Measurements from ENCODE around the gene NTMT2.

NTMT2 gene

DNA sequence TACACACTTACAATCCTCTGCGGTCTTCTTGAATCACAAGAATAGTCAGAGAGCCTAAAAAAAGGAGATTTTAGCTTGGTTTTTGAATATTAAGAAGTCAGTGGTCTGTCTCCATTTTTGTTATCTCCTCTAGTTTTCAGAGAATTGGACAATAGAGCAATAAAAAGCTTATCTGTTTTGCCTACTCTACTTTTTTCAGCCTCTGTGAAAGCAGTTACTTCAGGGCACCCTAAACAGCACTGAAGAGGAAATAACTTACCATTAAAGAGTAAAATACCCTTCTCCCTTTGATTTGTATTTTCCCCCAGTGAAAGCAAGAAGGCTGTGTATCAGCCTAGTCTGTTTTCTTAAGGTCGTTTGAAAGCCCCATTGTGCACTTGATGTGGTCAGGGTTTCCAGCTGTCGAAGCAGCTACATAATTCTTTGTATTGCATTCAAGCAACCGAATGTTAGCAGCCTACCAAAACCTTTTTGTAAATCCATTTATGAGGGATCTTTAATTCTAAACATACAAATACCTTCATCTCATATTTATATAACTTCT lies 1.0 kb downstream of the NTMT2 start:
- ATAC-seq: no peak
- no peak for TF ChIP-seq GLIS3 (CRISPR knock-in tag; IDR thresholded peaks at IDR 0.05)
- TF ChIP-seq PPARA (CRISPR knock-in tag; IDR thresholded peaks at IDR 0.05; ENCODE audit: borderline replicate concordance): no peak
- no peak for TF ChIP-seq TOX (CRISPR knock-in tag; IDR thresholded peaks at IDR 0.05; ENCODE audit: borderline replicate concordance)
- TF ChIP-seq ZFP30 (CRISPR knock-in tag; IDR thresholded peaks at IDR 0.05): no peak
- TF ChIP-seq ZFP3 (CRISPR knock-in tag; IDR thresholded peaks at IDR 0.05): no peak
- TF ChIP-seq ZNF565 (CRISPR knock-in tag; conservative IDR thresholded peaks at IDR 0.05; ENCODE audit: low read depth): no peak
- TF ChIP-seq ZNF8 (CRISPR knock-in tag; IDR thresholded peaks at IDR 0.05): no peak
- TF ChIP-seq ISL1 (CRISPR knock-in tag; IDR thresholded peaks at IDR 0.05): no peak
- no peak for TF ChIP-seq ESRRG (CRISPR knock-in tag; IDR thresholded peaks at IDR 0.05)

DNA sequence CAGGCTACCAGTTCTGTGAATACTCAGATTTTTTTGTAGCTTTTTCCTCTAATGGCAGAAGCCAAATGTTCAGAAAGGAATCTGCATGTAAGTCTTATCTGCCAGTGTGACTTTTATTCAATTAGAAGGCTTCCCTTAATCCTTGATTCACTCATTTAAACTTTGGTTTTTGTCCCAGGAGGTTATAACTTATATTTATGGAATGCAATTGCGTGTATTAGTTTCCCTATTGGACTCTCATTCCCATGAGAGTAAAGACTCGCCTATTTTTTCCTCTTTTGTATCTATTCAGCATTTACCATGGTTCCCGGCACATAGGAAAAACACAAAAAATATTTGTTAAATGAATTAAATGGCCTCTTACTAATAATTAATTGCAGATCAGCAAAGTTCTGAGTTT lies 3.5 kb downstream of the NTMT2 start:
- TF ChIP-seq ISL1 (CRISPR knock-in tag; IDR thresholded peaks at IDR 0.05) (no peak), ZNF70 (CRISPR knock-in tag; IDR thresholded peaks at IDR 0.05) (no peak), ZNF565 (CRISPR knock-in tag; conservative IDR thresholded peaks at IDR 0.05; ENCODE audit: low read depth) (no peak), ZNF8 (CRISPR knock-in tag; IDR thresholded peaks at IDR 0.05) (no peak), PPARA (CRISPR knock-in tag; IDR thresholded peaks at IDR 0.05; ENCODE audit: borderline replicate concordance) (no peak), GLIS3 (CRISPR knock-in tag; IDR thresholded peaks at IDR 0.05) (no peak), ZFP3 (CRISPR knock-in tag; IDR thresholded peaks at IDR 0.05) (no peak), ESRRG (CRISPR knock-in tag; IDR thresholded peaks at IDR 0.05) (no peak), PATZ1 (CRISPR knock-in tag; IDR thresholded peaks at IDR 0.05; ENCODE audit: borderline replicate concordance) (no peak), TOX (CRISPR knock-in tag; IDR thresholded peaks at IDR 0.05; ENCODE audit: borderline replicate concordance) (no peak), OSR1 (CRISPR knock-in tag; IDR thresholded peaks at IDR 0.05) (no peak), POU6F1 (CRISPR knock-in tag; IDR thresholded peaks at IDR 0.05; ENCODE audit: borderline replicate concordance, low read depth) (no peak), CSRNP3 (CRISPR knock-in tag; IDR thresholded peaks at IDR 0.05) (no peak)
- ATAC-seq: no peak

GRCh38 chr1:170150016-170150415 lies 4.3 kb downstream of the NTMT2 start:
- no peak for TF ChIP-seq PPARA (CRISPR knock-in tag; IDR thresholded peaks at IDR 0.05; ENCODE audit: borderline replicate concordance)
- TF ChIP-seq, protein P1, sequence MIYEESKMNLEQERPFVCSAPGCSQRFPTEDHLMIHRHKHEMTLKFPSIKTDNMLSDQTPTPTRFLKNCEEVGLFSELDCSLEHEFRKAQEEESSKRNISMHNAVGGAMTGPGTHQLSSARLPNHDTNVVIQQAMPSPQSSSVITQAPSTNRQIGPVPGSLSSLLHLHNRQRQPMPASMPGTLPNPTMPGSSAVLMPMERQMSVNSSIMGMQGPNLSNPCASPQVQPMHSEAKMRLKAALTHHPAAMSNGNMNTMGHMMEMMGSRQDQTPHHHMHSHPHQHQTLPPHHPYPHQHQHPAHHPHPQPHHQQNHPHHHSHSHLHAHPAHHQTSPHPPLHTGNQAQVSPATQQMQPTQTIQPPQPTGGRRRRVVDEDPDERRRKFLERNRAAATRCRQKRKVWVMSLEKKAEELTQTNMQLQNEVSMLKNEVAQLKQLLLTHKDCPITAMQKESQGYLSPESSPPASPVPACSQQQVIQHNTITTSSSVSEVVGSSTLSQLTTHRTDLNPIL (CRISPR knock-in tag; IDR thresholded peaks at IDR 0.05; ENCODE audit: low read depth): no peak
- TF ChIP-seq PATZ1 (CRISPR knock-in tag; IDR thresholded peaks at IDR 0.05; ENCODE audit: borderline replicate concordance): no peak
- TF ChIP-seq RARB (CRISPR knock-in tag; IDR thresholded peaks at IDR 0.05): no peak
- TF ChIP-seq BACH2 (CRISPR knock-in tag; IDR thresholded peaks at IDR 0.05; ENCODE audit: borderline replicate concordance): no peak
- no peak for TF ChIP-seq CSDC2 (CRISPR knock-in tag; IDR thresholded peaks at IDR 0.05)
- no peak for TF ChIP-seq SNAI2 (CRISPR knock-in tag; IDR thresholded peaks at IDR 0.05)
- TF ChIP-seq POU6F1 (CRISPR knock-in tag; IDR thresholded peaks at IDR 0.05; ENCODE audit: borderline replicate concordance, low read depth): no peak
- TF ChIP-seq ZFP3 (CRISPR knock-in tag; IDR thresholded peaks at IDR 0.05): no peak
- no peak for TF ChIP-seq ZC3H10 (CRISPR knock-in tag; IDR thresholded peaks at IDR 0.05)
- ATAC-seq: no peak

All from SK-N-SH treated with all-trans-retinoic acid at 6 μM for 48 hours (cell line).